ENCODE results near the gene POLR1A. TPM values are rescaled to one million over a fixed set of nuclear protein-coding genes. Genes with fewer than 3 reads are reported as not detected.

POLR1A gene
- total and polyA plus RNA-seq, 2 of the 13 experiments (the other 11 are each of a cell fraction or from before 2014, with no cell fraction given) = 7.2 to 39.9 TPM

DNA sequence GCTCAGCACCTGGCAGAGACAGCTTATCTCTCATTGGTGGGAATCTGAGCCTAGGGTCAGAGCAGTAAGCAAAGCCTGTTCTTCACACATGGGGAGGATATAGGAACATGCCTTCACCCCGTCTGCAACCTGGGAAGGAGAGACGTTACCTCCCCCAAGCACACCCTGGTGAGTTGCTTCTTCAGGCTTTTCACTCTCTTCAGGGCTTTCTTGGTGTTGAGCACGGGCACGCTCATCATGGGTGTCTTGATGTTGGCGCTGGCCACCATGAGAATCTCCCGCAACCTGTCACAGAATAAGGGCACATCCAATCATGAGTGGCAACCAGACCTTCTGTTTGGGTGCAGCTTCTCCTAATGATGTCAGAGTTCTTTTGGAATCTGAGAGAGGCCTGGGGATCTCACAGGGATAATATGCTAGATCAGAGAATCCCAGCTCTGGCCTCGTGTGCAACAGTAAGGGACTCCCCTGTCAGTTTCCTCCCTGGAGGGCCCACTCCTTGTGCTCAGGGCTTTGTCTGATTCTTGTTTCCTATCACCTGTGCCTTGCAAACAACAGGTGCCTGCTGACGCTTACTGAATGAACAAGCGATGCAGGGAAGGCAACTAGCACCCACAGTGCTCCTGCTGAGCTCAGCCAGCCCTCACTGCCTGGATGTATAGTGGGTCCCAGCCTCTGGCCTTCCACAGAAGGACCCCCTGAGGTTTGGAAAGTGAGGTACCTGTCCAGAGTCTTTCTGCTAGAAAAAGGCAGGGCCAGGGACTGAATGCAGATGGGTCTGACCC is 66.3 kb downstream of the POLR1A start:
- ChIA-PET CTCF (ENCODE audit: low intra/inter-chr PET ratio, low total read pairs) (no interaction called here), POLR2A (no interaction called here)
- DNase-seq (ENCODE audit: low spot score) (no peak), FAIRE-seq (no peak), ATAC-seq (no peak)
- Histone ChIP-seq H3K9me3 (ENCODE audit: low read length) (no peaks in the 10 kb centered on the region), H3K27me3 (ENCODE audit: control insufficient read depth in 1 of 2, insufficient read depth in 2 of 2, low read length in 2 of 2) (no peaks in the 10 kb centered on the region), H3K4me1 (ENCODE audit: insufficient read depth, low read length) (no peaks in the 10 kb centered on the region), H3K79me2 (ENCODE audit: insufficient read depth, low read length) (no peaks in the 10 kb centered on the region), H3K9ac (ENCODE audit: insufficient read depth, low read depth, low read length) (no peak overlapping the region), H3K27ac (ENCODE audit: extremely low read length, insufficient read depth, low read length) (no peak overlapping the region), H2AFZ (ENCODE audit: low read length) (no peak overlapping the region), H3K4me3 (replicated peaks in 1 of 3; ENCODE audit: insufficient read depth in 1 of 3, low read depth in 2 of 3, low read length in 3 of 3) (no peak overlapping the region), H3K4me2 (ENCODE audit: low read depth, low read length) (no peak overlapping the region), H3K36me3 (replicated peaks in 1 of 2; ENCODE audit: control insufficient read depth in 1 of 2, insufficient read depth in 2 of 2, low read length in 2 of 2) (peaks cover 61 to 98% of the 10 kb centered on the region in 2 experiments), H4K20me1 (ENCODE audit: insufficient read depth, low read length) (no peaks in the 10 kb centered on the region)
- WGBS (ENCODE audit: low lambda C conversion rate) = 96% methylated on average over 9 of the region's 9 CpGs
- intact Hi-C loops (cut with micrococcal nuclease; ENCODE audit: unreplicated experiment) = no loop called here
- no TSS peak for BruUV-seq (replicated peaks)
- TF ChIP-seq JUND (CRISPR knock-in tag; IDR thresholded peaks at IDR 0.05) = no peak
- peak; percentile 9 for TF ChIP-seq RBM22 (optimal IDR thresholded peaks at IDR 0.05; ENCODE audit: low read length)
- in situ Hi-C loops (cut with HindIII; ENCODE audit: extremely low pct_ligation_motif_present, low pct_unique_long_range_greater_than_20kb) = no loop called here

DNA sequence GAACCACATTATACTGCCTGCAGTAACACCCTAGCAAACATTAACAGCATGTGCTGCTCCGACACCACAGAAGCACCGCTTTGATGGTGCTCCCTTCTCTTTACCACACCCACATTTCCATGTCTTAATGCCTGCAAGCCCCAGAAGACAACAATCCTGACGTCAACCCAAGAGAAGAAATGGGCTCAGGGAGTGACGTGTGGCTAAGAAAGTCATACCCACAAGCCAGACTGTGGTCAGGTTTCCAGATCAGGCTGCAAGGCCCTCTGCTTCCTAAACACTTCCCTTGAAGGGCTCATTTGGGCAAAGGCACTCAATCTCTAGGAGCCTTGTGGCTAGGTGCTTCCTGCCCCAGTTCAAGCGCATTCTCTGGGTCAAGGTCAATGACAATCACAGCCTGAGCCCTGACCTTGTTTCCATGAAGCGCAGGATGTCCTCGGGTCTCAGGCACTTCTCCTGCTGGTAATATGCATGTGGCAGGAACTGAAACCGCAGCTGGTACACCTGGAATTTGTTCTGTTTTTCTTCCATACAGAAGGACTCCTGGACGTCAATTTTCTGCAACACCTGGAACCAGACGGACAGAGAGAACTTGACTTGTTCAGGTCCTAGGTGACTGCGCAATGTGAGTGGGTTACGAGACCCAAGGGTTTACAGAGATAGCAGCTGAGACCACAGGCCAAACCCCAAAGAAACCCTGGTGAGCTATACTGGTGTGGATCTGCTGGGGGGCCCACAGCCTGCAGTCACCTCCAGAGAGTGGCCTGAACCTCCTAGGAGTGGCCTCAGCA is 67.2 kb downstream of the POLR1A start:
- intact Hi-C loops (cut with micrococcal nuclease; ENCODE audit: unreplicated experiment) (no loop called here), in situ Hi-C loops (cut with HindIII; ENCODE audit: extremely low pct_ligation_motif_present, low pct_unique_long_range_greater_than_20kb) (no loop called here)
- Histone ChIP-seq H3K4me2 (ENCODE audit: low read depth, low read length) (no peak overlapping the region), H3K9ac (ENCODE audit: insufficient read depth, low read depth, low read length) (no peak overlapping the region), H2AFZ (ENCODE audit: low read length) (no peak overlapping the region), H3K9me3 (ENCODE audit: low read length) (no peaks in the 10 kb centered on the region), H3K36me3 (replicated peaks in 1 of 2; ENCODE audit: control insufficient read depth in 1 of 2, insufficient read depth in 2 of 2, low read length in 2 of 2) (peaks cover 60 to 98% of the 10 kb centered on the region in 2 experiments), H4K20me1 (ENCODE audit: insufficient read depth, low read length) (no peaks in the 10 kb centered on the region), H3K27ac (ENCODE audit: extremely low read length, insufficient read depth, low read length) (no peak overlapping the region), H3K79me2 (ENCODE audit: insufficient read depth, low read length) (no peaks in the 10 kb centered on the region), H3K4me3 (replicated peaks in 1 of 3; ENCODE audit: insufficient read depth in 1 of 3, low read depth in 2 of 3, low read length in 3 of 3) (no peak overlapping the region), H3K4me1 (ENCODE audit: insufficient read depth, low read length) (no peaks in the 10 kb centered on the region), H3K27me3 (ENCODE audit: control insufficient read depth in 1 of 2, insufficient read depth in 2 of 2, low read length in 2 of 2) (no peaks in the 10 kb centered on the region)
- 96% methylated on average over 12 of the region's 12 CpGs for WGBS (ENCODE audit: low lambda C conversion rate)
- DNase-seq (ENCODE audit: low spot score) = no peak
- ATAC-seq = no peak
- ChIA-PET POLR2A (no interaction called here), CTCF (ENCODE audit: low intra/inter-chr PET ratio, low total read pairs) (no interaction called here)
- BruUV-seq (replicated peaks) = no TSS peak
- TF ChIP-seq ZNF430 (CRISPR knock-in tag; IDR thresholded peaks at IDR 0.05) = no peak
- peak; percentile 52 for TF ChIP-seq RBM22 (optimal IDR thresholded peaks at IDR 0.05; ENCODE audit: low read length)
- FAIRE-seq = no peak
